Stimulated activated CD8-positive, alpha-beta memory T cell treated with anti-CD3 and anti-CD28 coated beads, Interleukin-15, amount 100 ng/mL, for 1 hour (primary cell): Measurements from ENCODE around the gene FAM53B.

Experiments
- DNase-seq: peaks from one replicate; pipeline ENCODE4 v3.0.0-alpha.2; 2020; ENCODE audit warnings: low read depth

Gene FAM53B

GRCh38 chr10:124728071-124728829 lies 15.9 kb downstream of the FAM53B start:
- no peak for DNase-seq

GRCh38 chr10:124727361-124727960 lies 16.7 kb downstream of the FAM53B start:
- DNase-seq, result no peak

- DNase-seq, result no peak
Observed at GRCh38 chr10:124725791-124726190, 18.4 kb downstream of the FAM53B start.

GRCh38 chr10:124725171-124725631 lies 19.0 kb downstream of the FAM53B start:
- no peak for DNase-seq

GRCh38 chr10:124724279-124725027 lies 19.7 kb downstream of the FAM53B start:
- no peak for DNase-seq

GRCh38 chr10:124723826-124724225 lies 20.4 kb downstream of the FAM53B start:
- no peak for DNase-seq

- DNase-seq, result no peak
Observed at GRCh38 chr10:124722798-124723783, 21.1 kb downstream of the FAM53B start.

GRCh38 chr10:124721330-124722045 lies 22.7 kb downstream of the FAM53B start:
- DNase-seq, result no peak

- DNase-seq, result peak; percentile 60
Observed at GRCh38 chr10:124719213-124719851, 24.8 kb downstream of the FAM53B start.

- peak; percentile 36 for DNase-seq
Observed at GRCh38 chr10:124717911-124718741, 26.1 kb downstream of the FAM53B start.

GRCh38 chr10:124717041-124717757 lies 27.0 kb downstream of the FAM53B start:
- no peak for DNase-seq

- DNase-seq, result no peak
Observed at GRCh38 chr10:124716369-124716768, 27.8 kb downstream of the FAM53B start.

GRCh38 chr10:124715439-124715838 lies 28.7 kb downstream of the FAM53B start:
- DNase-seq, result no peak

- no peak for DNase-seq
Observed at GRCh38 chr10:124713679-124714255, 30.4 kb downstream of the FAM53B start.

- no peak for DNase-seq
Observed at GRCh38 chr10:124712704-124713407, 31.3 kb downstream of the FAM53B start.

GRCh38 chr10:124711145-124711544 lies 33.0 kb downstream of the FAM53B start:
- DNase-seq, result no peak

- DNase-seq, result no peak
Observed at GRCh38 chr10:124710266-124710881, 33.8 kb downstream of the FAM53B start.
